ENCODE data around the gene C11orf68.

DNA sequence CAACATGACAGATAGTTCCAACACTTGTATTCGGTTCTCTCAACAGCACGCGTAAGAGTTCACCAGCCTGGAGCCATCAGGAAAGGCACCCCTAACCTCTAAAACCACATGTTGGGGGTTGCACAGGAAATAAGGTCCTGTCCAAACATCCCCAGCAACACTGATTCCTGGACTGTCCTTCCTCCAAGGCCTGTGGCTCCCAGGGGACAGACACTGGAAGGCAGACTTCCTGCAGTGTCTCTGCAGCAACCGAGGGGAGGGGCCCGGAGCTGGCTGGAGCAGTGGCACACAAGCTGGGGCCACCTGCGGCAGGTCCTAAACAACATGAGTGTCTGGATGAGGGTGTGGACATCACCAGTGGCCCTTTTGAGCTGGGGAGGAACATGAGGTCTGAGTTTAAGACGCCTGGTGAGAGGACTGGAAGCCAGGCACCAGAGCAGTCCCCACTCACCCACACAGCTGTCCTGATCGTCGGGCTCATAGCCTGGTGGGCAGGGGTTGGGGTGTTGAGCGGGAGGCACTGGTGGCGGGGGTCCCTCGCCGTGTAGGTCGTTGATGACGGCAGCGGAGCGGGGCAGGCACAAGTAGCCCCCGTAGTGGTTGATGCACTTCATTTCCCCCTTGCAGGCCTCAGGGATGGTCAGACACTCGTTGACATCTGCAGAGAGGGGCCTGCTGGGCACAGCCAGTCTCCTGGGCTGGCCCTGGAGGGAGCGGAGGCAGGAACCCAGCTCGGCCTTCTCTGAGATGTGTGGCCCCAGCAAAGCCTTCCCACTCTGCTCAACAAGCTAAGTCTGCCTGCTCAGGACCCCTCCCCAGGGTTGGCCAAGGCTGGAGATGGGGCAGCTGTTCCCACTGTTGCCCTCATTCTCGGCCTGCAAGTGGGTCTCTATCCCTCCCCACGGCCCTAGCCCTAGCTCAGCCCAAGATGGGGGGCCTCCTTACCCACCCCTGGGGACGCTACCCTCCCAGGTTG lies 47.9 kb downstream of the C11orf68 start:
- TF ChIP-seq, protein P1, sequence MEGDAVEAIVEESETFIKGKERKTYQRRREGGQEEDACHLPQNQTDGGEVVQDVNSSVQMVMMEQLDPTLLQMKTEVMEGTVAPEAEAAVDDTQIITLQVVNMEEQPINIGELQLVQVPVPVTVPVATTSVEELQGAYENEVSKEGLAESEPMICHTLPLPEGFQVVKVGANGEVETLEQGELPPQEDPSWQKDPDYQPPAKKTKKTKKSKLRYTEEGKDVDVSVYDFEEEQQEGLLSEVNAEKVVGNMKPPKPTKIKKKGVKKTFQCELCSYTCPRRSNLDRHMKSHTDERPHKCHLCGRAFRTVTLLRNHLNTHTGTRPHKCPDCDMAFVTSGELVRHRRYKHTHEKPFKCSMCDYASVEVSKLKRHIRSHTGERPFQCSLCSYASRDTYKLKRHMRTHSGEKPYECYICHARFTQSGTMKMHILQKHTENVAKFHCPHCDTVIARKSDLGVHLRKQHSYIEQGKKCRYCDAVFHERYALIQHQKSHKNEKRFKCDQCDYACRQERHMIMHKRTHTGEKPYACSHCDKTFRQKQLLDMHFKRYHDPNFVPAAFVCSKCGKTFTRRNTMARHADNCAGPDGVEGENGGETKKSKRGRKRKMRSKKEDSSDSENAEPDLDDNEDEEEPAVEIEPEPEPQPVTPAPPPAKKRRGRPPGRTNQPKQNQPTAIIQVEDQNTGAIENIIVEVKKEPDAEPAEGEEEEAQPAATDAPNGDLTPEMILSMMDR (IDR thresholded peaks at IDR 0.05) = no peak
- TF ChIP-seq POLR2A (IDR thresholded peaks at IDR 0.05) = no peak

Data from upper lobe of left lung (tissue), 4 donors.